Activated CD4-positive, alpha-beta T cell treated with anti-CD3 and anti-CD28 coated beads for 24 hours (primary cell): ENCODE measurements around the gene TSNAXIP1.

Experiments used
- DNase-seq, 2 donors: peaks; one replicate each; pipeline ENCODE4 v3.0.0-alpha.2; 2020; ENCODE audit warnings: low read depth in 2 of 2

TSNAXIP1 gene

DNA sequence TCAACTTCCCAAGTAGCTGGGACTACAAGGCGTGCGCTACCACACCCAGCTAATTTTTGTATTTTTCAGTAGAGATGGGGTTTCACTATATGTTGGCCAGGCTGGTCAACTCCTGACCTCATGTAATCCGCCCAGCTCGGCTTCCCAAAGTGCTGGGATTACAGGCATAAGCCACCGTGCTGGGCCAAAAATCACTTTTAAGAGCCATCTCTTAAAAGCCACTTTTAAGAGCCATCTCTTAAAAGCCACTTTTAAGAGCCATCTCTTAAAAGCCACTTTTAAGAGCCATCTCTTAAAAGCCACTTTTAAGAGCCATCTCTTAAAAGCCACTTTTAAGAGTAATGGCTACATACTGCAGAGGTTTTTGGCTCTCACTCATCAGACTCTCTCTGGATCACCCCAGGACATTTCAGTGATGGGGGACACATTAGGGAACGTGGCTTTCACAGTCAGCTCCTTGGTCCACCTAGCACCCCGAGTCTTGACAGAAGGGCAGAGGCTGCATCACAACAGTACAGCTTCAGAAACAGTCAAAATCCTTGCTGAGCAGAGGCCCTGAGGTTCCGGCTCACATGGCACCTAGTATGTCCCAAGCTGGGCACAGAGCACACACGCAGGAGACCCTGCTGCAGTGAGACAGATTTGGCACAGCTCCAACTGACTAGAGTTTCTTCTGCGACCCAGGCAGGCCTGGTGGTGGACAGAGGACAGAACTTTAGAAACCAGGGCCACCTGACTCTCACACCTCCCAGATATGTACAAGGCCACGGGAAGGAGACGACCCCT, 23.9 kb upstream of the TSNAXIP1 start:
- no peak for DNase-seq

- DNase-seq = no peak
Observed at GRCh38 chr16:67783353-67783725, 23.4 kb upstream of the TSNAXIP1 start.

GRCh38 chr16:67786491-67786890, 20.2 kb upstream of the TSNAXIP1 start:
- no peak for DNase-seq

- no peak for DNase-seq
Observed at GRCh38 chr16:67790071-67790470, 16.6 kb upstream of the TSNAXIP1 start.

DNA sequence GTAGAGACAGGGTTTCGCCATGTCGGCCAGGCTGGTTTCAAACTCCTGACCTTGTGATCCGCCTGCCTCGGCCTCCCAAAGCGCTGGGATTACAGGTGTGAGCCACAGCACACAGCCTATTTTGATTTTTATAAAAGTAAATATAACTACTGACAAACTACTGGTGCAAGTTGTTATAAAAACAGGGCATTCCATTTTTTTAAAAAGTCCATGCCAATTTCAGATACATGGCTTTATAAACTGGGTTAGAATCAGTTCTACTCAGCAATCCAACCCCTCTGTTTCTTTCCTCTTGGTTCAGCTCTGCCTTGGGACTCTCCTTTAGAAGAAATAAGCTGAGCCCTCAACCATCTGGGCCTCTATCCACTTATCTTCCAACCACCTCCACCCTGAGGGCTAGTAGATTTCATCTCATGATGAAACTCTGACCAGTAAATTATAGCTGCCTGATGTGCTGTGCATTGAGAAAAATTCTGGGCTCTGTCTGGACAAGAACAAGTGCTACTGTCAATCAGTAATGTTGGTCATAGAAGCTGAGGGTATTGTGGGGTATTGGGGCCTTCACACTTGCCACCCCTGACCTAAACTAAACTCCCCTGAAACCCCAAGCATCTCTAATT, 10.5 kb upstream of the TSNAXIP1 start:
- no peak for DNase-seq

- no peak for DNase-seq
Observed at GRCh38 chr16:67800338-67800926, 6.3 kb upstream of the TSNAXIP1 start.

- no peak for DNase-seq
Observed at GRCh38 chr16:67801241-67801640, 5.4 kb upstream of the TSNAXIP1 start.

DNA sequence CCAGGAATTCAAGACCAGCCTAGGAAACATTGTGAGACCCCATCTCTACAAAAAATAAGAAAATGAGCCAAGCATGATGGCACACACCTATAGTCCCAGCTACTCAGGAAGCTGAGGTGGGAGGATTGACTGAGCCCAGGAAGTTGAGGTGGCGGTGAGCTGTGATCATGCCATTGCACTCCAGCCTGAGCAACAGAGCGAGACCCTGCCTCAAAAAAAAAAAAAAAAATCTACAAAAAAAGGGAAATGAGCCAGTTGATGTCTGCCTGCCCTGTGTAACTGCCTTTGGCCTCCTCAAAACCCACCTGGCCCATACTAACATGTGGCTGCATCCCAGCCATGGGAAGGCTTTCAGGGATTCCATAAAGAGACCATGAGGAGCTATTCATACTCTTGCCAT, 4.8 kb upstream of the TSNAXIP1 start:
- DNase-seq = no peak

- DNase-seq = no peak
Observed at GRCh38 chr16:67803894-67804293, 2.8 kb upstream of the TSNAXIP1 start.

GRCh38 chr16:67804853-67805542, 1.7 kb upstream of the TSNAXIP1 start:
- no peak for DNase-seq

DNA sequence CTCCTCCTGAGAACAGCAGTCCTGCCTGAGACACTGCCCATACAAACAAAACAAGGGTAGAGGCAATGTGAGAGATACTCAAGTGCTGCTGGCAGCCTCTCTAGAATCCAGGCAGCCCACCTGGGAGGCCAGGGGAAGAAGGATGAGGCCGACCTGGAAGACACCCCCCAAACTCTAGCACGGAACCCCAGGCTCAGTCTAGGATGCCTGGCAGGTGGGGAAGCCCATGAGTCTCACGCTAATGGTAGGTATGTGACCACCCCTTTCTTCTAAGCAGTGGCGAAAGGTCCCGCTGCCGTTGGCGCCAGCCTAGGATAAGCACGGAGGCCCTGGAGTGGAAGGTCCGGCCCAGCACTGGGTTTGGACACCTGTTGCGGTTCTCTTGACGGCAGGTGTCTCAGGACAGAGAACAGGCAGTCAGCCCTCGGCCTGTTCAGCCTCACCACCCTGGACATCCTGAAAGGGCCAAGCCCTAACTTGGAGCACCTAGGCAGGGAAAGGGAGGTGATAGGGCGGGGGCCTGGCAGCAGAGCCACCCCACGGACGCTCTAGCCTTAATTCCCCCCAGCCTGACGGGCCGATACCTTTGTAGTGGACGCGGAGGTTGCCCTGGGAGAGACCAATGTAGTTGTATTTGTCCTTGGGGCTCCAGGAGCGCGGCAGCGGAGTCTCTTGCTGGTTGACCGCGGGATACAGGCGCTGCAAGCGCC, 816 bp upstream of the TSNAXIP1 start:
- no peak for DNase-seq

DNA sequence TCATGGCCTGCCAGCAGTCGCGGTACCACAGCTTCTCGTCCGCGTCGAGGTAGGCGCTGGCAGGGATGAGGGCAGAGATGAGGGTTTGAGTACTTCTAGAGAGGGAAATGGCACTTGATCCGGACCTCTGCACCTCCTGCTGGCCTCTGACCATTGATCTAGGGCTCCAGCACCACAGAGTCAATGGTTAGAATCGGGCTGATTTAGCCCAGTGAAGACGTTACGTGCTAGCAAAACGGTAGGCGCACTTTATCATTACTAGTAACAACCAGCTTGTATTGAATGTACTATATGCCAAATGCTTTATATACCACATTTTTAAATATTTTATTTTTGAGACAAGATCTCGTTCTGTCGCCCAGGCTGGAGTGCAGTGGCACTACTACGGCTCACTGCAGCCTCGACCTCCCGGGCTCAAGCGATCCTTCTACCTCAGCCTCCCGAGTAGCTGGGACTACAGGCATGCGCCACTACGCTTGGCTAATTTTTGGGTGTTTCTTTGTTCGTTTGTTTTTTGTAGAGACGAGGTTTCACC, 526 bp downstream of the TSNAXIP1 start:
- DNase-seq = no peak

DNA sequence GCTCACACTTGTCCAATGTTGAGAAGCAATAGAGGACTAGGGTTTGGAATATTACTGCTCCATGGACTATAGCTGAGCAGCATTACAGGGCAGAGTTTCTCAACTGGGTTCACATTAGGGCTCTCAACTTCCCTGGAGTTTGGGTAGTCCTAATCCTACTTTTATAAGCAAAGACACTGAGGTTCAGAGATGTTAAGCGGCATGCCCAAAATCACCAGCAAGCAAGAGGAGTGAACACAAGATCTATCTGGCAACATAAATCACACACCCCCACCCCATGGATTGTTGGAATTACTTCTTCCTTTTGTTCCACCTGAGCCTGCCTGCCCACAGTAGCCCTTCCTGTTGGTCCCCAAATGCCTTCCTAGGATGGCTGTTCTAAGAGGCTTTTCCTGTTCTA, 5.2 kb downstream of the TSNAXIP1 start:
- no peak for DNase-seq

GRCh38 chr16:67814567-67814966, 7.9 kb downstream of the TSNAXIP1 start:
- DNase-seq = no peak

GRCh38 chr16:67820608-67821259, 14.0 kb downstream of the TSNAXIP1 start:
- DNase-seq = no peak

DNA sequence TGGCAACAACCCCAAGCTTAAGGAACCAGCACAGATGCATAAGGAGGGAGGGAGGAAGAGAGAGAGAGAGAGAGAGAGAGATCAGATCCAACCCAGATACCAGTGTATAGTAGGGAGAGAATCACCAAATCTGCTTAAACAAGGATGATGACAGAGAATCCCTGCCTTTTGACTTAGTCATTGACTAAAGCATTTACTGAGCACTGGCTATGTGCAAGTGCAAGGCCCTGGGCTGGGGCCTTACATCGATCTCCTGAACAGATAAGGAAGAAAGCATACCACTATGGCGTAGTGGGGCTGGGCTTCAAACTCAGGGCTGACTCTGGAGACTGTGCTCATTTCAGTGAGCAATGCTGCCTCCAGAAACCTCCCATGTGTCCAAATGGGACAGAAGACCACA, 15.8 kb downstream of the TSNAXIP1 start:
- no peak for DNase-seq

DNA sequence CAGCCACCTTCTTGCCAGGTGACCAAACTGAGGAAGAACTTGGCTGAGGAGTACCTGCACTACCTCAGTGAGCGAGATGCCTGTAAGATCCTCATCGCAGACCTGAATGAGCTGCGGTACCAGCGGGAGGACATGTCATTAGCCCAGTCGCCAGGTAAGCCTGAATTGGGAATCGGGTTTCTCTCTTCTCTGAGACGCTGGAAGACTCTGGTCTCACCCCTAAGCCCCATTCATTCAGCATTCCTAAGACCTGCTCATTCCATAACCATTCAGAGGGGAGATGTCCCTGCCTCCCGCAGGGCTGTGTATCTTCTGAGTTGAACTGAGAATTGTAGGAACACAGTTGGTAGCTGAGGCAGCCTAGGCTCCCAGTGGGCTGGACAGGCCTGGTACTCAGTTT, 18.4 kb downstream of the TSNAXIP1 start:
- no peak for DNase-seq

GRCh38 chr16:67825906-67826305, 19.2 kb downstream of the TSNAXIP1 start:
- no peak for DNase-seq

GRCh38 chr16:67828651-67829050, 22.0 kb downstream of the TSNAXIP1 start:
- DNase-seq = no peak

DNA sequence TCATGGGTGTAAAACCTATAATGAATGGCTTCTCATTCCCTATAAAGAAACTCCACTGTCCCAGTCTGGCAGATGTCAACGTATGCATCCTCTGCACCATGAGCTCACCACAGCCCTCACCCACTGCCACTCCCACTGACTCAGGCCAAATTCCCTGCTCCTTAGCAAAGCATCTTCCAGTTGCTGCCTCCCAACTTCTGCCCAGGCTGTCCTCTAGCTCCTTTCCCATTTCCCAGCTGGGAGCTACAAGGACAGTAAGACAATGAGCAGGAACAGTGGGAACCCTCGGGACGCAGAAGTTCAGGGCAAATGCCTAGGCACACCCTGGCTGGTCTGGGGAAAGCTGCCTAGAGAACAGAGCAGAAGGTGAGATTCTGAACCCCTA, 26.3 kb downstream of the TSNAXIP1 start:
- DNase-seq = no peak
